NCI-H2196 (cell line): ENCODE measurements around the gene EIF2AK3.
"Not testable (repeated sequence)": the region's sequence is repeated elsewhere in the genome, so short reads cannot be mapped to it uniquely, and the experiment has no call there.

ENCODE experiments used
- DNase-seq: peaks from one replicate; lab custom pipeline; 2025; ENCODE audit not compliant: unreplicated experiment; lab: John Stamatoyannopoulos, UW

The EIF2AK3 gene

GRCh38 chr2:88637464-88637863 lies 10.2 kb upstream of the EIF2AK3 start:
- DNase-seq, result no peak

GRCh38 chr2:88636026-88636425 lies 8.8 kb upstream of the EIF2AK3 start:
- DNase-seq, result no peak

- no peak for DNase-seq
These were observed 5.3 kb upstream of the EIF2AK3 start for GRCh38 chr2:88632569-88632968.

GRCh38 chr2:88628571-88628939 lies 1.3 kb upstream of the EIF2AK3 start:
- no peak for DNase-seq

GRCh38 chr2:88627856-88628570 lies 749 bp upstream of the EIF2AK3 start:
- DNase-seq, result peak; percentile 63

GRCh38 chr2:88626171-88627054 lies 851 bp downstream of the EIF2AK3 start:
- DNase-seq, result no peak

- no peak for DNase-seq
These were observed 2.8 kb downstream of the EIF2AK3 start for GRCh38 chr2:88624477-88624876.

- not testable (repeated sequence) for DNase-seq
These were observed 3.3 kb downstream of the EIF2AK3 start for GRCh38 chr2:88623831-88624465.

- no peak for DNase-seq
These were observed 5.0 kb downstream of the EIF2AK3 start for GRCh38 chr2:88622307-88622706.

GRCh38 chr2:88621432-88621831 lies 5.8 kb downstream of the EIF2AK3 start:
- no peak for DNase-seq

- no peak for DNase-seq
These were observed 7.2 kb downstream of the EIF2AK3 start for GRCh38 chr2:88620015-88620414.

- no peak for DNase-seq
These were observed 11.4 kb downstream of the EIF2AK3 start for GRCh38 chr2:88615822-88616221.

GRCh38 chr2:88614497-88615157 lies 12.6 kb downstream of the EIF2AK3 start:
- no peak for DNase-seq

- DNase-seq, result no peak
These were observed 13.3 kb downstream of the EIF2AK3 start for GRCh38 chr2:88613921-88614320.

- DNase-seq, result no peak
These were observed 19.1 kb downstream of the EIF2AK3 start for GRCh38 chr2:88608184-88608583.

GRCh38 chr2:88607416-88607815 lies 19.8 kb downstream of the EIF2AK3 start:
- DNase-seq, result no peak

- no peak for DNase-seq
These were observed 20.8 kb downstream of the EIF2AK3 start for GRCh38 chr2:88606371-88607030.

- DNase-seq, result no peak
These were observed 24.1 kb downstream of the EIF2AK3 start for GRCh38 chr2:88603146-88603545.

GRCh38 chr2:88602022-88602421 lies 25.2 kb downstream of the EIF2AK3 start:
- DNase-seq, result no peak

- DNase-seq, result no peak
These were observed 26.0 kb downstream of the EIF2AK3 start for GRCh38 chr2:88601286-88601685.

GRCh38 chr2:88600038-88600465 lies 27.2 kb downstream of the EIF2AK3 start:
- DNase-seq, result peak; percentile 51
